Spleen (tissue), 11 donors: ENCODE data around the gene DNAJC8. TPM values are rescaled to one million over a fixed set of nuclear protein-coding genes. Genes with fewer than 3 reads are reported as not detected.
A peak's percentile ranks its signal among the peaks of the same experiment; 100 is the strongest.

ENCODE experiments used
- DNase-seq: peaks from one replicate; pipeline ENCODE4 v3.0.0-alpha.2; 2020
- H3K27ac ChIP-seq, 8 donors: fragments of 200-600 bp; sonication (generic) in 7 of 8; 1 replicate in 4 of 8; 2 replicates in 4 of 8; pipeline versions ENCODE4 v1.5.0 to v1.8.0; 2016 to 2021; ENCODE audit warnings: inconsistent platforms in 4 of 8, mild to moderate bottlenecking in 4 of 8, moderate library complexity in 1 of 8
- H3K27me3 ChIP-seq, 7 donors: fragments of 200-600 bp; sonication (generic) in 6 of 7; replicated peaks in 1 of 7; 1 replicate in 4 of 7; 2 replicates in 3 of 7; pipeline versions ENCODE4 v1.5.0 to v1.8.0; 2016 to 2021; ENCODE audit warnings: inconsistent platforms in 3 of 7, mild to moderate bottlenecking in 1 of 7
- H3K36me3 ChIP-seq, 6 donors: fragments of 200-600 bp; sonication (generic) in 5 of 6; 1 replicate in 4 of 6; 2 replicates in 2 of 6; pipeline versions ENCODE4 v1.5.0 to v1.8.0; 2016 to 2021; ENCODE audit warnings: inconsistent platforms in 2 of 6
- H3K4me1 ChIP-seq, 6 donors: fragments of 200-600 bp; sonication (generic) in 5 of 6; 1 replicate in 3 of 6; 2 replicates in 3 of 6; pipeline versions ENCODE4 v1.5.0 to v1.8.0; 2016 to 2021; ENCODE audit warnings: inconsistent platforms in 3 of 6
- H3K4me3 ChIP-seq, 8 donors: fragments of 200-600 bp; sonication (generic) in 7 of 8; 1 replicate in 4 of 8; 2 replicates in 4 of 8; pipeline versions ENCODE4 v1.5.0 to v1.8.0; 2016 to 2021; ENCODE audit warnings: inconsistent platforms in 4 of 8, mild to moderate bottlenecking in 4 of 8, moderate library complexity in 2 of 8
- H3K9me3 ChIP-seq, 8 donors: fragments of 200-600 bp; sonication (generic) in 7 of 8; 1 replicate in 4 of 8; 2 replicates in 4 of 8; pipeline versions ENCODE4 v1.5.0 to v1.8.0; 2016 to 2021; ENCODE audit warnings: inconsistent platforms in 4 of 8
- CTCF ChIP-seq, 11 experiments: fragments of 200-600 bp in 7 of 11; fragments of 450-650 bp in 4 of 11; sonication (generic) in 4 of 11; IDR thresholded peaks in 8 of 11; conservative IDR thresholded peaks in 3 of 11; 1 replicate in 7 of 11; 2 replicates in 4 of 11; pipeline versions ENCODE4 v1.4.0 to v1.8.0; 2016 to 2021; ENCODE audit warnings: antibody characterized with exemption in 11 of 11, inconsistent platforms in 4 of 11, mild to moderate bottlenecking in 1 of 11
- POLR2A ChIP-seq, 3 donors: fragments of 450-650 bp; IDR thresholded peaks; one replicate each; pipeline ENCODE4 v1.5.1; 2017; ENCODE audit warnings: antibody characterized with exemption in 3 of 3, mild to moderate bottlenecking in 1 of 3
- POLR2AphosphoS5 ChIP-seq, 3 donors: sonication (generic); formaldehyde crosslinking; IDR thresholded peaks; one replicate each; pipeline ENCODE4 v1.5.1; 2017; ENCODE audit warnings: antibody characterized with exemption in 3 of 3
- WGBS, 5 donors: extraction: QIAGEN DNeasy Blood & Tissue Kit in 3 of 5; methylation state at CpG; one replicate each; pipeline versions ENCODE4 v1.1.5 to v1.1.7; 2013 to 2018; 5-methylcytosine and 5-hydroxymethylcytosine counted together
- intact Hi-C: fragments of 100-400 bp; cut with DNase I; formaldehyde crosslinking; loops from one replicate; pipeline ENCODE4 v1.15.0; 2023; ENCODE audit warnings: low total_unique reads
- polyA plus RNA-seq, 3 donors: library from polyadenylated mRNA; stranded (reverse); fragments of 200-250 nt; gene quantifications; one replicate each; pipeline ENCODE4 v1.2.1, GENCODE V29; 2013
- total RNA-seq, 7 donors: library from RNA; depleted of rRNA in 3 of 7; stranded (reverse); fragments of >200 nt in 3 of 7; fragmentation: NEBNext Ultra II Directional in 4 of 7; extraction: Animal tissue kit (Norgen Biotek cat#: 25700) in 4 of 7; gene quantifications; one replicate each; pipeline versions ENCODE4 v1.1.0 to v1.2.1, GENCODE V29; 2016 to 2021
- donor health status: healthy with polysubstance abuse.
- donor health status: DM: no; HTN: no; CAD: no; lungs with moderate emphysema.
- donor health status: DM: no; HTN: no; CAD: no.
- donor health status: Bipolar disorder and iron deficiency.
- donor health status: healthy.
- donor health status: DM: no; HTN: no; CAD: no.
- donor health status: DM: yes; HTN: yes; CAD: no.

Gene DNAJC8
- total and polyA plus RNA-seq, 10 donors = 52.0 to 95.9 (median 62.3) TPM

- Histone ChIP-seq H3K27ac (peak overlapping the region in 1 of 8 donors; percentile 32), H3K9me3 (no peaks in the 10 kb centered on the region), H3K4me3 (no peak overlapping the region), H3K36me3 (peaks cover 2 to 99% (median 70%) of the 10 kb centered on the region in 6 donors), H3K27me3 (no peaks in the 10 kb centered on the region), H3K4me1 (peaks cover 0 to 11% (median 5%) of the 10 kb centered on the region in 6 donors)
- intact Hi-C loops = loop anchor here (2.0 to 10.0 kb wide), 2 partner anchors 120 to 354 kb away; partner anchors contain the start of gene EYA3
- TF ChIP-seq POLR2A (IDR thresholded peaks at IDR 0.05) = no peak
- TF ChIP-seq CTCF (IDR thresholded peaks at IDR 0.05 in 8 of 11, conservative IDR thresholded peaks at IDR 0.05 in 3 of 11) = peak; percentile 54 to 79 (median 72)
- 32 to 51% (median 43%) methylated on average over 4 of the region's 4 CpGs for WGBS, 5 donors
- DNase-seq = peak; percentile 82
Observed at GRCh38 chr1:28208818-28209441, 23.9 kb downstream of the DNAJC8 start.

GRCh38 chr1:28205243-28205642 lies 27.6 kb downstream of the DNAJC8 start:
- 82 to 97% (median 95%) methylated on average over 4 of the region's 4 CpGs for WGBS, 5 donors
- Histone ChIP-seq H3K4me3 (no peak overlapping the region), H3K27me3 (no peaks in the 10 kb centered on the region), H3K36me3 (peaks cover 14 to 100% (median 86%) of the 10 kb centered on the region in 6 donors), H3K27ac (no peak overlapping the region), H3K4me1 (peaks cover 5 to 23% (median 13%) of the 10 kb centered on the region in 6 donors), H3K9me3 (no peaks in the 10 kb centered on the region)
- TF ChIP-seq POLR2AphosphoS5 (IDR thresholded peaks at IDR 0.05) (no peak), CTCF (IDR thresholded peaks at IDR 0.05 in 8 of 11, conservative IDR thresholded peaks at IDR 0.05 in 3 of 11) (no peak), POLR2A (IDR thresholded peaks at IDR 0.05) (no peak)
- intact Hi-C loops = loop anchor here (10.0 kb wide), 1 partner anchor 350 kb away; no protein-coding TSS in a partner anchor
- DNase-seq = no peak

GRCh38 chr1:28200234-28200873 lies 32.5 kb downstream of the DNAJC8 start:
- WGBS, 5 donors = 85 to 93% (median 87%) methylated on average over 6 of the region's 6 CpGs
- Histone ChIP-seq H3K36me3 (peaks cover 14 to 85% (median 70%) of the 10 kb centered on the region in 6 donors), H3K9me3 (peaks cover 0 to 12% (median 0%) of the 10 kb centered on the region in 8 donors), H3K4me1 (peaks cover 9 to 51% (median 36%) of the 10 kb centered on the region in 6 donors), H3K27me3 (no peaks in the 10 kb centered on the region), H3K4me3 (no peak overlapping the region), H3K27ac (peak overlapping the region; percentile 31 to 73 (median 64))
- no peak for DNase-seq
- intact Hi-C loops = loop anchor here (10.0 kb wide), 1 partner anchor 346 kb away; no protein-coding TSS in a partner anchor
- no peak for TF ChIP-seq POLR2A (IDR thresholded peaks at IDR 0.05)
- TF ChIP-seq CTCF (IDR thresholded peaks at IDR 0.05 in 8 of 11, conservative IDR thresholded peaks at IDR 0.05 in 3 of 11) = no peak
- no peak for TF ChIP-seq POLR2AphosphoS5 (IDR thresholded peaks at IDR 0.05)
